WERI-Rb-1 (cell line): ENCODE data around the gene GPR137B.

ENCODE experiments used
- DNase-seq: peaks from one replicate; pipeline ENCODE4 v3.0.0-alpha.2; 2020
- H3K27ac ChIP-seq: fragments of 250-450 bp; sonication (Bioruptor Pico); 2 replicates; pipeline ENCODE4 v1.5.1; 2020; ENCODE audit warnings: mild to moderate bottlenecking, moderate library complexity
- H3K27me3 ChIP-seq: fragments of 250-450 bp; sonication (Bioruptor Pico); 2 replicates; pipeline ENCODE4 v1.5.1; 2021; ENCODE audit warnings: mild to moderate bottlenecking, low read depth, moderate library complexity; ENCODE audit not compliant: insufficient read depth, severe bottlenecking
- H3K36me3 ChIP-seq: fragments of 250-450 bp; sonication (Bioruptor Pico); 2 replicates; pipeline ENCODE4 v1.5.1; 2020; ENCODE audit warnings: mild to moderate bottlenecking, moderate library complexity
- H3K4me3 ChIP-seq: 2 replicates; pipeline ENCODE4 v1.5.1; 2011; ENCODE audit warnings: low read depth, mild to moderate bottlenecking, control low read depth, low read length
- H3K9me3 ChIP-seq: fragments of 250-450 bp; sonication (Bioruptor Pico); 2 replicates; pipeline ENCODE4 v1.5.1; 2021; ENCODE audit warnings: mild to moderate bottlenecking, moderate library complexity; ENCODE audit not compliant: severe bottlenecking
- CTCF ChIP-seq: IDR thresholded peaks from 2 replicates; pipeline ENCODE4 v1.5.1; 2011; ENCODE audit warnings: low read depth, mild to moderate bottlenecking, control low read depth, inconsistent platforms, low read length

The GPR137B gene

GRCh38 chr1:236172041-236172579 lies 29.8 kb downstream of the GPR137B start:
- DNase-seq, result no peak
- Histone ChIP-seq H3K27me3 (no peaks in the 10 kb centered on the region), H3K9me3 (no peaks in the 10 kb centered on the region), H3K27ac (no peak overlapping the region), H3K4me3 (no peak overlapping the region), H3K36me3 (no peaks in the 10 kb centered on the region)
- no peak for TF ChIP-seq CTCF

- Histone ChIP-seq H3K27me3 (no peaks in the 10 kb centered on the region), H3K4me3 (no peak overlapping the region), H3K9me3 (no peaks in the 10 kb centered on the region), H3K27ac (no peak overlapping the region), H3K36me3 (no peaks in the 10 kb centered on the region)
- TF ChIP-seq CTCF, result peak; percentile 48
- DNase-seq, result no peak
Observed at GRCh38 chr1:236173174-236173767, 30.9 kb downstream of the GPR137B start.

GRCh38 chr1:236175642-236176336 lies 33.5 kb downstream of the GPR137B start:
- TF ChIP-seq CTCF, result no peak
- no peaks in the 10 kb centered on the region for H3K27me3 ChIP-seq
- no peak overlapping the region for H3K4me3 ChIP-seq
- no peak for DNase-seq
- no peak overlapping the region for H3K27ac ChIP-seq
- H3K9me3 ChIP-seq, result no peaks in the 10 kb centered on the region
- no peaks in the 10 kb centered on the region for H3K36me3 ChIP-seq

- Histone ChIP-seq H3K36me3 (no peaks in the 10 kb centered on the region), H3K4me3 (no peak overlapping the region), H3K27me3 (no peaks in the 10 kb centered on the region), H3K9me3 (no peaks in the 10 kb centered on the region), H3K27ac (no peak overlapping the region)
- DNase-seq, result no peak
- TF ChIP-seq CTCF, result no peak
Observed at GRCh38 chr1:236176337-236177336, 34.3 kb downstream of the GPR137B start.

GRCh38 chr1:236179634-236180033 lies 37.3 kb downstream of the GPR137B start:
- Histone ChIP-seq H3K27ac (no peak overlapping the region), H3K36me3 (no peaks in the 10 kb centered on the region), H3K27me3 (no peaks in the 10 kb centered on the region), H3K4me3 (no peak overlapping the region), H3K9me3 (no peaks in the 10 kb centered on the region)
- no peak for TF ChIP-seq CTCF
- DNase-seq, result no peak
